ENCODE data around the gene SPN. TPM values are rescaled to one million over a fixed set of nuclear protein-coding genes. Genes with fewer than 3 reads are reported as not detected.
A peak's percentile ranks its signal among the peaks of the same experiment; 100 is the strongest.

SPN gene
- total RNA-seq, 1 experiment from 2014 or later = 1.3 TPM

DNA sequence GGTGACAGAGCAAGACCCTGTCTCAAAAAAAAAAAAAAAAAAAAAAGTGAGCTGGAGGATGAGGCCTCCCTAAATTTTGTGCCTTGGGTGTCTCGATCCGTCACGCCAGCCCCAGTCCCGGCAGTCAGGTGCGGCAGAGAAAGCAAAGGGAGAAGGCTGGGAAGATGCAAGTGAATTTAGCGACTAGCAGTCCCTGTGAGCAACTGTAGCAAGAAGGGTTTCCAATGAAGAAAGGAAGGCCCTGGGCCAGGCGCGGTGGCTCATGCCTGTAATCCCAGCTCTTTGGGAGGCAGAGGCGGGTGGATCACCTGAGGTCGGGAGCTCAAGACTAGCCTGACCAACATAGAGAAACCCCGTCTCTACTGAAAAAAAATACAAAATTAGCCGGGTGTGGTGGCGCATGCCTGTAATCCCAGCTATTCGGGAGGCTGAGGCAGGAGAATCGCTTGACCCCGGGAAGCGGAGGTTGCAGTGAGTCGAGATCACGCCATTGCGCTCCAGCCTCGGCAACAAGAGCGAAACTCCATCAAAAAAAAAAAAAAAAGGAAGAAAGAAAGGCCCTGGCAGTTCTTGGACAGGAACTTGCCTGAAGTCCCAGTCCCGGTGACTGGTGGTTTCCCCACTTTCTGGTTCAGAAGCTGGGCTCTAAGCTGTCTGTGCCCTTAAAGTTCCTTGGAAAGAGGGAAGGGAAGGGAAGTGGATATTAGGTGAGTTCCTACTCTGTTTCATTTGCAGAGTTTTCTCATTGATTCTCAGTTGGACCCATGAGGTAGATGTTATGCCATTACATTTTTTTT, 14.1 kb downstream of the SPN start:
- intact Hi-C loops (cut with micrococcal nuclease; ENCODE audit: unreplicated experiment) = no loop called here
- TF ChIP-seq, protein P1, sequence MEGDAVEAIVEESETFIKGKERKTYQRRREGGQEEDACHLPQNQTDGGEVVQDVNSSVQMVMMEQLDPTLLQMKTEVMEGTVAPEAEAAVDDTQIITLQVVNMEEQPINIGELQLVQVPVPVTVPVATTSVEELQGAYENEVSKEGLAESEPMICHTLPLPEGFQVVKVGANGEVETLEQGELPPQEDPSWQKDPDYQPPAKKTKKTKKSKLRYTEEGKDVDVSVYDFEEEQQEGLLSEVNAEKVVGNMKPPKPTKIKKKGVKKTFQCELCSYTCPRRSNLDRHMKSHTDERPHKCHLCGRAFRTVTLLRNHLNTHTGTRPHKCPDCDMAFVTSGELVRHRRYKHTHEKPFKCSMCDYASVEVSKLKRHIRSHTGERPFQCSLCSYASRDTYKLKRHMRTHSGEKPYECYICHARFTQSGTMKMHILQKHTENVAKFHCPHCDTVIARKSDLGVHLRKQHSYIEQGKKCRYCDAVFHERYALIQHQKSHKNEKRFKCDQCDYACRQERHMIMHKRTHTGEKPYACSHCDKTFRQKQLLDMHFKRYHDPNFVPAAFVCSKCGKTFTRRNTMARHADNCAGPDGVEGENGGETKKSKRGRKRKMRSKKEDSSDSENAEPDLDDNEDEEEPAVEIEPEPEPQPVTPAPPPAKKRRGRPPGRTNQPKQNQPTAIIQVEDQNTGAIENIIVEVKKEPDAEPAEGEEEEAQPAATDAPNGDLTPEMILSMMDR (IDR thresholded peaks at IDR 0.05) = no peak
- TF ChIP-seq POLR2AphosphoS5 (IDR thresholded peaks at IDR 0.05; ENCODE audit: low read depth, low read length) (no peak), SIN3A (IDR thresholded peaks at IDR 0.05; ENCODE audit: borderline replicate concordance, insufficient read depth, low read depth, low read length) (no peak), TCF7L2 (IDR thresholded peaks at IDR 0.05; ENCODE audit: low read depth, low read length) (no peak)
- TF ChIP-seq, protein P2, sequence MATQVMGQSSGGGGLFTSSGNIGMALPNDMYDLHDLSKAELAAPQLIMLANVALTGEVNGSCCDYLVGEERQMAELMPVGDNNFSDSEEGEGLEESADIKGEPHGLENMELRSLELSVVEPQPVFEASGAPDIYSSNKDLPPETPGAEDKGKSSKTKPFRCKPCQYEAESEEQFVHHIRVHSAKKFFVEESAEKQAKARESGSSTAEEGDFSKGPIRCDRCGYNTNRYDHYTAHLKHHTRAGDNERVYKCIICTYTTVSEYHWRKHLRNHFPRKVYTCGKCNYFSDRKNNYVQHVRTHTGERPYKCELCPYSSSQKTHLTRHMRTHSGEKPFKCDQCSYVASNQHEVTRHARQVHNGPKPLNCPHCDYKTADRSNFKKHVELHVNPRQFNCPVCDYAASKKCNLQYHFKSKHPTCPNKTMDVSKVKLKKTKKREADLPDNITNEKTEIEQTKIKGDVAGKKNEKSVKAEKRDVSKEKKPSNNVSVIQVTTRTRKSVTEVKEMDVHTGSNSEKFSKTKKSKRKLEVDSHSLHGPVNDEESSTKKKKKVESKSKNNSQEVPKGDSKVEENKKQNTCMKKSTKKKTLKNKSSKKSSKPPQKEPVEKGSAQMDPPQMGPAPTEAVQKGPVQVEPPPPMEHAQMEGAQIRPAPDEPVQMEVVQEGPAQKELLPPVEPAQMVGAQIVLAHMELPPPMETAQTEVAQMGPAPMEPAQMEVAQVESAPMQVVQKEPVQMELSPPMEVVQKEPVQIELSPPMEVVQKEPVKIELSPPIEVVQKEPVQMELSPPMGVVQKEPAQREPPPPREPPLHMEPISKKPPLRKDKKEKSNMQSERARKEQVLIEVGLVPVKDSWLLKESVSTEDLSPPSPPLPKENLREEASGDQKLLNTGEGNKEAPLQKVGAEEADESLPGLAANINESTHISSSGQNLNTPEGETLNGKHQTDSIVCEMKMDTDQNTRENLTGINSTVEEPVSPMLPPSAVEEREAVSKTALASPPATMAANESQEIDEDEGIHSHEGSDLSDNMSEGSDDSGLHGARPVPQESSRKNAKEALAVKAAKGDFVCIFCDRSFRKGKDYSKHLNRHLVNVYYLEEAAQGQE (IDR thresholded peaks at IDR 0.05; ENCODE audit: insufficient read depth in 1 of 2, low read depth in 2 of 2, low read length in 1 of 2) = no peak
- CTCF ChIA-PET = interaction anchor here (0.6 to 1.0 kb wide), 3 partner anchors 21 to 90 kb away, joined by 3 to 5 read pairs (median 3); no protein-coding TSS in a partner anchor
- POLR2A ChIA-PET = interaction anchor here (0.6 kb wide), 1 partner anchor 64 kb away, joined by 3 read pairs; no protein-coding TSS in a partner anchor
- Histone ChIP-seq H3K9me3 (ENCODE audit: control insufficient read depth, insufficient read depth, low read depth, low read length) (no peaks in the 10 kb centered on the region), H3K27me3 (ENCODE audit: control insufficient read depth, insufficient read depth, low read length) (no peaks in the 10 kb centered on the region), H3K36me3 (ENCODE audit: control insufficient read depth, insufficient read depth, low read length) (no peaks in the 10 kb centered on the region), H3K27ac (ENCODE audit: low read length) (no peak overlapping the region), H3K4me3 (ENCODE audit: low read depth in 2 of 2, low read length in 2 of 2) (no peak overlapping the region), H3K4me1 (ENCODE audit: control insufficient read depth, insufficient read depth, low read length) (peaks cover 7% of the 10 kb centered on the region)
- in situ Hi-C loops (cut with HindIII; ENCODE audit: low pct_unique_long_range_greater_than_20kb, low sequenced_read_pairs) = no loop called here
- no peak for ATAC-seq
- DNase-seq (ENCODE audit: low read depth, low spot score) = no peak
- BruUV-seq (replicated peaks) = no TSS peak

DNA sequence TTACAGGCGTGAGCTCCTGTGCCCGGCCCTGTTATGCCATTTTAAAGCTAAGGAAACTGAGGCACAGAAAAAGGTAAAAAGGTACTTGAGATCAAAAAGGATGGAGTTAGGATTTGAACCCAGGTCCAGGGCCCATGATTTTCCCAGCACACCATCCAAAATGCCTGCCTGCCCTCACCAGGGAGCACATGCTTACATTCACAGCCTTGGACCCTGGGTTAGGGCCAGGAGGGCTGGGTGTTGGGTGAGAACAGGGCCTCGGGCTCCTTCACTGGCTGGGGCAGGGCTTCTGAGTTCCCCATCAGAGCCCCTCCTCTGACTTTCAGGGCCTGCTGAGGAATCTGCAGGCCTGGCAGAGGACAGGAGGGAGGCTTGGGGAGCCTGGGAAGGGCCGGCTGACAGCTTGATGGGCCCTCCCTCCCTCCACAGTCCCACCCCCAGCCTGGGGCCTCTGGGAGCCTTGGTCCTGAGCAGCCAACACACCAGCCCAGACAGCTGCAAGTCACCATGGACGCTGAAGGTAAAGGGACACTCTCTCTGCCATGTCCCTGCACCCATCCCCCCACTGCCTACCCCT, 15.7 kb downstream of the SPN start, which contains the start of gene QPRT:
Gene QPRT (plus strand): TSS at position 490 of the 577 bp plus-strand sequence. CDS start 18 bp downstream, at position 508.
- peak; percentile 87 for ATAC-seq
- peak within 1 kb of the TSS; percentile 33 to 52 for H3K4me3 ChIP-seq (ENCODE audit: low read depth in 2 of 2, low read length in 2 of 2)
- H3K36me3 ChIP-seq (ENCODE audit: control insufficient read depth, insufficient read depth, low read length) = no peaks in the 10 kb centered on the region
- H3K27me3 ChIP-seq (ENCODE audit: control insufficient read depth, insufficient read depth, low read length) = no peaks in the 10 kb centered on the region
- no peaks in the 10 kb centered on the region for H3K9me3 ChIP-seq (ENCODE audit: control insufficient read depth, insufficient read depth, low read depth, low read length)
- TF ChIP-seq SIN3A (IDR thresholded peaks at IDR 0.05; ENCODE audit: borderline replicate concordance, insufficient read depth, low read depth, low read length) = no peak
- no peak for TF ChIP-seq POLR2AphosphoS5 (IDR thresholded peaks at IDR 0.05; ENCODE audit: low read depth, low read length)
- TF ChIP-seq, protein P1 (IDR thresholded peaks at IDR 0.05) = no peak
- TF ChIP-seq, protein P2 (IDR thresholded peaks at IDR 0.05; ENCODE audit: insufficient read depth in 1 of 2, low read depth in 2 of 2, low read length in 1 of 2) = no peak
- TF ChIP-seq TCF7L2 (IDR thresholded peaks at IDR 0.05; ENCODE audit: low read depth, low read length) = no peak
- BruUV-seq (replicated peaks) = no TSS peak
- peaks cover 7% of the 10 kb centered on the region for H3K4me1 ChIP-seq (ENCODE audit: control insufficient read depth, insufficient read depth, low read length)
- CTCF ChIA-PET = no interaction called here
- POLR2A ChIA-PET = no interaction called here
- H3K27ac ChIP-seq (ENCODE audit: low read length) = peak within 1 kb of the TSS; percentile 60
- in situ Hi-C loops (cut with HindIII; ENCODE audit: low pct_unique_long_range_greater_than_20kb, low sequenced_read_pairs) = no loop called here
- intact Hi-C loops (cut with micrococcal nuclease; ENCODE audit: unreplicated experiment) = no loop called here
- no peak for DNase-seq (ENCODE audit: low read depth, low spot score)
